OCI-LY7 (cell line): ENCODE data around the gene CARD11.

ENCODE experiments used
- CTCF ChIP-seq: fragments of 200-600 bp; sonication (generic); conservative IDR thresholded peaks from 2 replicates; pipeline ENCODE4 v1.5.1; 2014; ENCODE audit warnings: mild to moderate bottlenecking, antibody characterized with exemption, low read length, moderate library complexity, mixed read lengths
- EZH2phosphoT487 ChIP-seq: fragments of 200-600 bp; sonication (generic); IDR thresholded peaks from 2 replicates; pipeline ENCODE4 v1.6.1; 2018; ENCODE audit warnings: low read depth, borderline replicate concordance, mild to moderate bottlenecking, mixed run types, antibody characterized with exemption, low read length, moderate library complexity, mixed read lengths

- TF ChIP-seq CTCF, result no peak
- TF ChIP-seq EZH2phosphoT487, result no peak
Measured at GRCh38 chr7:2903682-2904162, 139.9 kb downstream of the CARD11 start.
